Measurements from ENCODE around the gene FADS2.

DNA sequence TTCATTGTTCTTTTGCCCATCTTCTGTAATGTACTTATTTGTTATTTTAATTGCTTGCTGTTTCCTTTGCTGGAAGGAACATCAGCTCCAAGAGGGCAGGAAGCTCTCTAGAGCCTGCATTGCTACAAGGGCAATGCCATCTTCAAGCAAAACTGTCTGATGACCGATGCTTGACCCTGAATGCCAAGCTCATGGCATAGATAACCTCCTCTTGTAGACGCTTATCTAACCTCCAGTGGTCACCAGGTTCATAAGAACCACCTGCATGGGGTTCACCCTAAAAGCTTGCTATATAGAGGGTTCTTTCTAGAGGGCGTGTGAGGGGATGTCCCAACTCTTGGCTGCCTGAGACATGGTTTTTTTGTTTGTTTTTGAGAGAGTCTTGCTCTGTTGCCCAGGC, 46.8 kb downstream of the FADS2 start:
- TF ChIP-seq CTCF (conservative IDR thresholded peaks at IDR 0.05) = no peak
- no peak for TF ChIP-seq EZH2 (IDR thresholded peaks at IDR 0.05; ENCODE audit: low read depth)
